Lung (tissue), 12 donors: ENCODE data around the gene FLNB. TPM values are rescaled to one million over a fixed set of nuclear protein-coding genes. Genes with fewer than 3 reads are reported as not detected.

Source experiments
- ATAC-seq: fragments of 200-7000 bp; cut with Tn5 transposase; one replicate; pipeline ENCODE4 v1.9.1; 2020; ENCODE audit warnings: moderate number of reproducible peaks; ENCODE audit not compliant: insufficient read depth, low FRiP score
- DNase-seq, 3 donors: peaks; one replicate each; pipeline ENCODE4 v3.0.0-alpha.2; 2013 to 2017
- H3K27ac ChIP-seq, 2 donors: one replicate each; pipeline ENCODE4 v1.5.1; 2013; ENCODE audit warnings: mild to moderate bottlenecking in 2 of 2, moderate library complexity in 2 of 2, control low read depth in 1 of 2, inconsistent platforms in 1 of 2, low read depth in 1 of 2, low read length in 1 of 2
- H3K27me3 ChIP-seq, 3 donors: one replicate each; pipeline ENCODE4 v1.5.1; 2013; ENCODE audit warnings: low read length in 2 of 3; ENCODE audit not compliant: control insufficient read depth in 3 of 3, insufficient read depth in 3 of 3
- H3K36me3 ChIP-seq, 4 donors: one replicate each; pipeline ENCODE4 v1.5.1; 2013; ENCODE audit warnings: low read length in 4 of 4, mild to moderate bottlenecking in 1 of 4, moderate library complexity in 1 of 4; ENCODE audit not compliant: control insufficient read depth in 4 of 4, insufficient read depth in 4 of 4
- H3K4me1 ChIP-seq, 5 donors: one replicate each; pipeline ENCODE4 v1.5.1; 2013; ENCODE audit warnings: low read length in 5 of 5, mild to moderate bottlenecking in 2 of 5, moderate library complexity in 1 of 5; ENCODE audit not compliant: control insufficient read depth in 5 of 5, insufficient read depth in 5 of 5
- H3K4me3 ChIP-seq: one replicate; pipeline ENCODE4 v1.5.1; 2013; ENCODE audit warnings: mild to moderate bottlenecking, control low read depth, moderate library complexity
- H3K9ac ChIP-seq, 2 donors: one replicate each; pipeline ENCODE4 v1.5.1; 2013; ENCODE audit warnings: low read length in 2 of 2, control low read depth in 1 of 2; ENCODE audit not compliant: insufficient read depth in 1 of 2
- H3K9me3 ChIP-seq, 4 donors: one replicate each; pipeline ENCODE4 v1.5.1; 2013; ENCODE audit warnings: low read length in 3 of 4, mild to moderate bottlenecking in 1 of 4, moderate library complexity in 1 of 4; ENCODE audit not compliant: control insufficient read depth in 4 of 4, insufficient read depth in 3 of 4
- CTCF ChIP-seq: IDR thresholded peaks from 2 replicates; pipeline ENCODE4 v1.5.1; 2012; ENCODE audit warnings: mild to moderate bottlenecking; ENCODE audit errors: control extremely low read depth, extremely low read depth
- WGBS, 2 donors: extraction: QIAGEN DNeasy Blood & Tissue Kit; methylation state at CpG; one replicate each; pipeline ENCODE4 v1.1.7; 2013; 5-methylcytosine and 5-hydroxymethylcytosine counted together
- polyA plus RNA-seq, 2 donors: library from polyadenylated mRNA; stranded (reverse); fragments of 200-250 nt; gene quantifications; one replicate each; pipeline ENCODE4 v1.2.1, GENCODE V29; 2013
- total RNA-seq, 2 donors: library from RNA; depleted of rRNA in 1 of 2; stranded (reverse); fragments of >200 nt in 1 of 2; gene quantifications; one replicate each; pipeline ENCODE4 v1.2.1, GENCODE V29; 2014 to 2021
- donor health status: control.
- donor health status: control.
- donor health status: Bipolar disorder and iron deficiency.
- donor health status: healthy.
- donor health status: DM: yes; HTN: yes; CAD: no.

FLNB gene
- total and polyA plus RNA-seq, 4 donors, result 32.4 to 122 (median 93.7) TPM

GRCh38 chr3:58037141-58037910, 29.1 kb downstream of the FLNB start:
- H3K4me3 ChIP-seq, result no peak overlapping the region
- 95 to 96% methylated on average over 13 of the region's 13 CpGs for WGBS, 2 donors
- no peak for TF ChIP-seq CTCF
- H3K36me3 ChIP-seq, result no peaks in the 10 kb centered on the region
- H3K9ac ChIP-seq, result no peak overlapping the region
- DNase-seq, result no peak
- ATAC-seq, result no peak
- no peak overlapping the region for H3K27ac ChIP-seq
- no peaks in the 10 kb centered on the region for H3K9me3 ChIP-seq
- peaks cover 5 to 30% (median 15%) of the 10 kb centered on the region in 5 donors for H3K4me1 ChIP-seq
- H3K27me3 ChIP-seq, result no peaks in the 10 kb centered on the region

- Histone ChIP-seq H3K36me3 (no peaks in the 10 kb centered on the region), H3K4me3 (no peak overlapping the region), H3K27ac (no peak overlapping the region), H3K4me1 (peaks cover 5 to 30% (median 19%) of the 10 kb centered on the region in 5 donors), H3K9me3 (no peaks in the 10 kb centered on the region), H3K9ac (no peak overlapping the region), H3K27me3 (no peaks in the 10 kb centered on the region)
- no peak for TF ChIP-seq CTCF
- WGBS, 2 donors, result 47 to 70% methylated on average over 8 of the region's 8 CpGs
- DNase-seq (no peak), ATAC-seq (no peak)
These were observed 30.6 kb downstream of the FLNB start for GRCh38 chr3:58038675-58039292.

GRCh38 chr3:58039601-58040000, 31.4 kb downstream of the FLNB start:
- WGBS, 2 donors, result 61 to 72% methylated on average over 2 of the region's 2 CpGs
- no peak for TF ChIP-seq CTCF
- Histone ChIP-seq H3K4me3 (no peak overlapping the region), H3K27me3 (no peaks in the 10 kb centered on the region), H3K27ac (no peak overlapping the region), H3K36me3 (no peaks in the 10 kb centered on the region), H3K9me3 (no peaks in the 10 kb centered on the region), H3K4me1 (peaks cover 6 to 36% (median 19%) of the 10 kb centered on the region in 5 donors), H3K9ac (no peak overlapping the region)
- no peak for ATAC-seq
- no peak for DNase-seq
